Right forelimb (tissue), 1 donor: ENCODE measurements around the gene H2BW1.
"Not testable (repeated sequence)": the region's sequence is repeated elsewhere in the genome, so short reads cannot be mapped to it uniquely, and the experiment has no call there.

Source experiments
- DNase-seq: peaks from one replicate; pipeline ENCODE4 v3.0.0-alpha.2; 2018

The H2BW1 gene

GRCh38 chrX:104013606-104014005 is at the start of gene H2BW1:
TSS of gene H2BW1 (minus strand) at chrX:104013708. CDS start at chrX:104013576, 132 bp downstream.
- no peak for DNase-seq

- DNase-seq, result not testable (repeated sequence)
These were observed 49.1 kb upstream of the H2BW1 start for GRCh38 chrX:104062636-104063035.

GRCh38 chrX:104054956-104055355 is 41.4 kb upstream of the H2BW1 start:
- not testable (repeated sequence) for DNase-seq

GRCh38 chrX:104047171-104047570 is 33.7 kb upstream of the H2BW1 start:
- DNase-seq, result no peak

GRCh38 chrX:104045642-104046041 is 32.1 kb upstream of the H2BW1 start:
- no peak for DNase-seq

GRCh38 chrX:104041003-104041402 is 27.5 kb upstream of the H2BW1 start:
- no peak for DNase-seq

GRCh38 chrX:104039689-104040505 is 26.4 kb upstream of the H2BW1 start, which contains the start of gene H2BW2:
TSS of gene H2BW2 (plus strand) at chrX:104039956. CDS start at chrX:104039995, 39 bp downstream.
- DNase-seq, result no peak

- no peak for DNase-seq
These were observed 4.6 kb upstream of the H2BW1 start for GRCh38 chrX:104018126-104018525.

- DNase-seq, result not testable (repeated sequence)
These were observed 2.1 kb upstream of the H2BW1 start for GRCh38 chrX:104015576-104015975.

GRCh38 chrX:104013158-104013557 is 350 bp downstream of the H2BW1 start:
- DNase-seq, result no peak

GRCh38 chrX:104008831-104009230 is 4.7 kb downstream of the H2BW1 start:
- DNase-seq, result no peak

GRCh38 chrX:103999234-103999633 is 14.3 kb downstream of the H2BW1 start:
- no peak for DNase-seq

- not testable (repeated sequence) for DNase-seq
These were observed 30.0 kb downstream of the H2BW1 start for GRCh38 chrX:103983508-103983907.

GRCh38 chrX:103962411-103963278 is 50.9 kb downstream of the H2BW1 start, which contains the start of gene TMSB15B:
TSS of gene TMSB15B (plus strand) at chrX:103962627.
- not testable (repeated sequence) for DNase-seq
